ENCODE data around the gene GOLGB1. TPM values are rescaled to one million over a fixed set of nuclear protein-coding genes. Genes with fewer than 3 reads are reported as not detected.

The GOLGB1 gene
- polyA plus RNA-seq, 2 of the 4 experiments (the other 2 are of a cell fraction): 11.9 to 27.0 TPM

- TF ChIP-seq MAFK (IDR thresholded peaks at IDR 0.05; ENCODE audit: partially characterized antibody) (no peak), NFE2L2 (conservative IDR thresholded peaks at IDR 0.05; ENCODE audit: low read length) (no peak), KDM5A (IDR thresholded peaks at IDR 0.05) (no peak), SMC3 (IDR thresholded peaks at IDR 0.05) (no peak), MAX (IDR thresholded peaks at IDR 0.05) (no peak), PHF8 (IDR thresholded peaks at IDR 0.05; ENCODE audit: borderline replicate concordance, low read depth) (no peak), EP300 (IDR thresholded peaks at IDR 0.05) (no peak), ZFP36 (IDR thresholded peaks at IDR 0.05; ENCODE audit: borderline replicate concordance, partially characterized antibody) (no peak), CHD4 (IDR thresholded peaks at IDR 0.05; ENCODE audit: borderline replicate concordance) (no peak), PBX3 (IDR thresholded peaks at IDR 0.05) (no peak), TFCP2L1 (CRISPR knock-in tag; IDR thresholded peaks at IDR 0.05) (no peak)
- TF ChIP-seq, protein P1, sequence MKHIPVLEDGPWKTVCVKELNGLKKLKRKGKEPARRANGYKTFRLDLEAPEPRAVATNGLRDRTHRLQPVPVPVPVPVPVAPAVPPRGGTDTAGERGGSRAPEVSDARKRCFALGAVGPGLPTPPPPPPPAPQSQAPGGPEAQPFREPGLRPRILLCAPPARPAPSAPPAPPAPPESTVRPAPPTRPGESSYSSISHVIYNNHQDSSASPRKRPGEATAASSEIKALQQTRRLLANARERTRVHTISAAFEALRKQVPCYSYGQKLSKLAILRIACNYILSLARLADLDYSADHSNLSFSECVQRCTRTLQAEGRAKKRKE (CRISPR knock-in tag; IDR thresholded peaks at IDR 0.05; ENCODE audit: low read depth): no peak
- TF ChIP-seq, protein P2, sequence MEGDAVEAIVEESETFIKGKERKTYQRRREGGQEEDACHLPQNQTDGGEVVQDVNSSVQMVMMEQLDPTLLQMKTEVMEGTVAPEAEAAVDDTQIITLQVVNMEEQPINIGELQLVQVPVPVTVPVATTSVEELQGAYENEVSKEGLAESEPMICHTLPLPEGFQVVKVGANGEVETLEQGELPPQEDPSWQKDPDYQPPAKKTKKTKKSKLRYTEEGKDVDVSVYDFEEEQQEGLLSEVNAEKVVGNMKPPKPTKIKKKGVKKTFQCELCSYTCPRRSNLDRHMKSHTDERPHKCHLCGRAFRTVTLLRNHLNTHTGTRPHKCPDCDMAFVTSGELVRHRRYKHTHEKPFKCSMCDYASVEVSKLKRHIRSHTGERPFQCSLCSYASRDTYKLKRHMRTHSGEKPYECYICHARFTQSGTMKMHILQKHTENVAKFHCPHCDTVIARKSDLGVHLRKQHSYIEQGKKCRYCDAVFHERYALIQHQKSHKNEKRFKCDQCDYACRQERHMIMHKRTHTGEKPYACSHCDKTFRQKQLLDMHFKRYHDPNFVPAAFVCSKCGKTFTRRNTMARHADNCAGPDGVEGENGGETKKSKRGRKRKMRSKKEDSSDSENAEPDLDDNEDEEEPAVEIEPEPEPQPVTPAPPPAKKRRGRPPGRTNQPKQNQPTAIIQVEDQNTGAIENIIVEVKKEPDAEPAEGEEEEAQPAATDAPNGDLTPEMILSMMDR (IDR thresholded peaks at IDR 0.05): no peak
- ChIA-PET CTCF (no interaction called here), POLR2A (no interaction called here)
- Histone ChIP-seq H3K4me2 (no peak overlapping the region), H3K4me3 (no peak overlapping the region), H3K27ac (no peak overlapping the region), H3K4me1 (peaks cover 3% of the 10 kb centered on the region; the same call in 1 of the 3 replicates), H3K9me3 (no peaks in the 10 kb centered on the region)
- FAIRE-seq (no peak), ATAC-seq (no peak), DNase-seq (ENCODE audit: low read depth in 1 of 2, low spot score in 1 of 2) (no peak)
Observed at GRCh38 chr3:121720163-121720562, 29.4 kb downstream of the GOLGB1 start.

DNA sequence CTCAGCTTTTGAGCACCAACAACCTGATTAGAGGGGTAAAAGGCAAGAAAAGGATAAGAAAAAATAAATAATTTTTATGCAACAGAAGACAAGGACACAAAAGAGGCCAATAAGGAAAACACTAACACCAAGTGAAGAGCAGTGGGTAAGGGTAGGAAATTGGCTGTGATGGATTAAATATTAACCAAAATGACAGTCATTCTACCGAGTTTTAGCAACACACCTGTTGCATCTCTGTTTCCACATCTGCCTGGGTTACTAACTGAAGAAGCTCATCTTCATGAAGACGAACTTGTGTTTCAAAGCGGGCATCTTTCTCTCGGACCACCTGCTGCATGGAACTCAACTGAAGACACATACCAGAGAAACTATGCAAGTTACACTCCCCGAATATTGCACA, 30.1 kb downstream of the GOLGB1 start:
- no peaks in the 10 kb centered on the region for H3K9me3 ChIP-seq
- POLR2A ChIA-PET: no interaction called here
- FAIRE-seq: no peak
- H3K27ac ChIP-seq: no peak overlapping the region
- H3K4me1 ChIP-seq: peaks cover 3% of the 10 kb centered on the region; the same call in 1 of the 3 replicates
- WGBS (ENCODE audit: missing lambda C conversion rate): 75% methylated on average over 5 of the region's 5 CpGs
- no peak for ATAC-seq
- no peak overlapping the region for H3K4me3 ChIP-seq
- CTCF ChIA-PET: no interaction called here
- H3K4me2 ChIP-seq: no peak overlapping the region
- TF ChIP-seq JUNB (IDR thresholded peaks at IDR 0.05): no peak
- TF ChIP-seq EHMT2 (IDR thresholded peaks at IDR 0.05; ENCODE audit: low read depth): no peak
- no peak for TF ChIP-seq CHD2 (IDR thresholded peaks at IDR 0.05; ENCODE audit: low read length, partially characterized antibody)
- no peak for DNase-seq (ENCODE audit: low read depth in 1 of 2, low spot score in 1 of 2)

DNA sequence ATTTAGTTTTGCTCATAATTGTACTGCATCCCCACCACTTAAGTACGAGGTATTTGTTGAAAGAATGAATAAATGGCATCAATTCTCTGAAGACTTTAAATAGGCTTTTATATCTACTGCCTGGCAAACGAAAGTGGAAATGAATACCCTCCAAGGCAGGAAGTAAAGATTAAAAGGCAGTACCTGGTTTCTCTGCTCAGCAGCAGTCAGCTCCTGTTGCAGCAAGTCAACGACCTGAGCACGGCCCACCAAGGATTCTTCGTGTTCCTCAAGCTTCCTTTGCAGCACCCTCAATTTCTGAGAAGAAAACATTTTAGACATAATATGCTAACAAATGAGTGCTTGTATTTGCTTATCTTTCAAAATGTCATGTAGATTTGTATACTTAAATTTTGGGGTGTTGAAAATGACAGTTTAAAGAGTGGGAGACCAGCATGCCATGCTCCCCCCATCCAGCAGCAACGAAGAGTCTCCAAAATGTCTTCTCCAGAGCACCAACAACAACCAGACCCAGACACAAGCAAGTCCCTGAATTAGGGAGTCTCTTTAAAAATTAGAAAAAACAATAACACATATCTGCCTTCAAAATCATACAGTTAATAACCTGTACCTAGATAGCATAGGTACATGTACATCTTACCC, 31.2 kb downstream of the GOLGB1 start:
- no peak overlapping the region for H3K4me3 ChIP-seq
- H3K27ac ChIP-seq: no peak overlapping the region
- ATAC-seq: no peak
- DNase-seq (ENCODE audit: low read depth in 1 of 2, low spot score in 1 of 2): no peak
- no peaks in the 10 kb centered on the region for H3K9me3 ChIP-seq
- FAIRE-seq: no peak
- no peak overlapping the region for H3K4me2 ChIP-seq
- WGBS (ENCODE audit: missing lambda C conversion rate): 93% methylated on average over 6 of the region's 6 CpGs
- CTCF ChIA-PET: interaction anchor here (0.7 kb wide), 1 partner anchor 9 kb away, joined by 3 read pairs; no protein-coding TSS in a partner anchor
- peaks cover 3% of the 10 kb centered on the region; the same call in 1 of the 3 replicates for H3K4me1 ChIP-seq
- POLR2A ChIA-PET: no interaction called here
- TF ChIP-seq NR3C1 (IDR thresholded peaks at IDR 0.05): no peak
- no peak for TF ChIP-seq FOSB (CRISPR knock-in tag; IDR thresholded peaks at IDR 0.05)
- TF ChIP-seq ZNF302 (CRISPR knock-in tag; IDR thresholded peaks at IDR 0.05): no peak
- no peak for TF ChIP-seq PHF8 (IDR thresholded peaks at IDR 0.05; ENCODE audit: borderline replicate concordance, low read depth)
- no peak for TF ChIP-seq ZC3H11A (IDR thresholded peaks at IDR 0.05)
- no peak for TF ChIP-seq EP300 (IDR thresholded peaks at IDR 0.05)
- TF ChIP-seq REST (IDR thresholded peaks at IDR 0.05): no peak
- no peak for TF ChIP-seq HES2 (IDR thresholded peaks at IDR 0.05)
- no peak for TF ChIP-seq RFX5 (IDR thresholded peaks at IDR 0.05)
